ENCODE data around the gene SLC25A20. TPM values are rescaled to one million over a fixed set of nuclear protein-coding genes. Genes with fewer than 3 reads are reported as not detected.
"Not testable (repeated sequence)": the region's sequence is repeated elsewhere in the genome, so short reads cannot be mapped to it uniquely, and the experiment has no call there.

The SLC25A20 gene
- total RNA-seq, 1 experiment from 2014 or later, result 9.1 TPM

GRCh38 chr3:48847053-48847503, 51.6 kb downstream of the SLC25A20 start:
- DNase-seq (ENCODE audit: low spot score), result peak; percentile 69

GRCh38 chr3:48845170-48845569, 53.5 kb downstream of the SLC25A20 start:
- DNase-seq (ENCODE audit: low spot score), result no peak

GRCh38 chr3:48837163-48837562, 61.5 kb downstream of the SLC25A20 start:
- no peak for DNase-seq (ENCODE audit: low spot score)

- no peak for DNase-seq (ENCODE audit: low spot score)
Observed at GRCh38 chr3:48835650-48836366, 62.9 kb downstream of the SLC25A20 start.

GRCh38 chr3:48832684-48833083, 66.0 kb downstream of the SLC25A20 start:
- no peak for DNase-seq (ENCODE audit: low spot score)

- DNase-seq (ENCODE audit: low spot score), result no peak
Observed at GRCh38 chr3:48830715-48831114, 68.0 kb downstream of the SLC25A20 start.

GRCh38 chr3:48829525-48829924, 69.2 kb downstream of the SLC25A20 start:
- not testable (repeated sequence) for DNase-seq (ENCODE audit: low spot score)

- DNase-seq (ENCODE audit: low spot score), result not testable (repeated sequence)
Observed at GRCh38 chr3:48827874-48828273, 70.8 kb downstream of the SLC25A20 start.

- DNase-seq (ENCODE audit: low spot score), result no peak
Observed at GRCh38 chr3:48826451-48826850, 72.2 kb downstream of the SLC25A20 start.

GRCh38 chr3:48820612-48821324, 77.9 kb downstream of the SLC25A20 start:
- DNase-seq (ENCODE audit: low spot score), result no peak

GRCh38 chr3:48819234-48820221, 79.2 kb downstream of the SLC25A20 start:
- no peak for DNase-seq (ENCODE audit: low spot score)

- DNase-seq (ENCODE audit: low spot score), result no peak
Observed at GRCh38 chr3:48811524-48811923, 87.2 kb downstream of the SLC25A20 start.

Other genes with a start within 250 kb of the SLC25A20 start
- 9.9 and 12.5 TPM in 2 replicates for gene CELSR3, start 236.0 kb downstream of the SLC25A20 start, total RNA-seq (2014; rRNA removed; shearing (Covaris generic))
- 33.8 and 42.8 TPM in 2 replicates for gene NCKIPSD, start 213.0 kb downstream of the SLC25A20 start, total RNA-seq (2014; rRNA removed; shearing (Covaris generic))
- gene IP6K2, start 181.7 kb downstream of the SLC25A20 start, total RNA-seq (2014; rRNA removed; shearing (Covaris generic)), result 46.8 and 55.9 TPM in 2 replicates
- 54.9 and 56.2 TPM in 2 replicates for gene PRKAR2A, start 51.0 kb downstream of the SLC25A20 start, total RNA-seq (2014; rRNA removed; shearing (Covaris generic))
- gene ARIH2, start 20.0 kb upstream of the SLC25A20 start, total RNA-seq (2014; rRNA removed; shearing (Covaris generic)), result 48.0 and 58.7 TPM in 2 replicates
- gene P4HTM, start 91.4 kb upstream of the SLC25A20 start, total RNA-seq (2014; rRNA removed; shearing (Covaris generic)), result 61.2 and 67.7 TPM in 2 replicates
- 82.3 and 87.1 TPM in 2 replicates for gene WDR6, start 108.5 kb upstream of the SLC25A20 start, total RNA-seq (2014; rRNA removed; shearing (Covaris generic))
- gene DALRD3, start 119.7 kb upstream of the SLC25A20 start, total RNA-seq (2014; rRNA removed; shearing (Covaris generic)), result 42.2 and 45.4 TPM in 2 replicates
- 254 and 271 TPM in 2 replicates for gene NDUFAF3, start 123.2 kb upstream of the SLC25A20 start, total RNA-seq (2014; rRNA removed; shearing (Covaris generic))
- gene IMPDH2, start 130.5 kb upstream of the SLC25A20 start, total RNA-seq (2014; rRNA removed; shearing (Covaris generic)), result 265 and 282 TPM in 2 replicates
- 51.6 and 74.4 TPM in 2 replicates for gene QRICH1, start 195.2 kb upstream of the SLC25A20 start, total RNA-seq (2014; rRNA removed; shearing (Covaris generic))
- gene QARS1, start 205.9 kb upstream of the SLC25A20 start, total RNA-seq (2014; rRNA removed; shearing (Covaris generic)), result 272 and 291 TPM in 2 replicates
- gene USP19, start 221.9 kb upstream of the SLC25A20 start, total RNA-seq (2014; rRNA removed; shearing (Covaris generic)), result 39.3 and 49.3 TPM in 2 replicates
- gene LAMB2, start 234.2 kb upstream of the SLC25A20 start, total RNA-seq (2014; rRNA removed; shearing (Covaris generic)), result 49.5 and 56.8 TPM in 2 replicates